Nephron progenitor cell (in vitro differentiated cells): Measurements from ENCODE around the gene KCNQ1.
A peak's percentile ranks its signal among the peaks of the same experiment; 100 is the strongest.

Experiments used
- DNase-seq: peaks from one replicate; pipeline ENCODE4 v3.0.0; 2021
- H3K27ac Mint-ChIP-seq: 2 replicates; pipeline ENCODE4 v1.8.0; 2021; ENCODE audit warnings: mild to moderate bottlenecking, moderate library complexity, mixed read lengths
- H3K27me3 Mint-ChIP-seq: 2 replicates; pipeline ENCODE4 v1.8.0; 2021; ENCODE audit warnings: mild to moderate bottlenecking, low read depth, mixed read lengths; ENCODE audit not compliant: poor library complexity
- H3K36me3 Mint-ChIP-seq: 2 replicates; pipeline ENCODE4 v1.8.0; 2021; ENCODE audit warnings: low read depth, mixed read lengths
- H3K4me1 Mint-ChIP-seq: 2 replicates; pipeline ENCODE4 v1.8.0; 2021; ENCODE audit warnings: mixed read lengths
- H3K4me3 Mint-ChIP-seq: 2 replicates; pipeline ENCODE4 v1.8.0; 2021; ENCODE audit warnings: mild to moderate bottlenecking, moderate library complexity, mixed read lengths
- H3K9me3 Mint-ChIP-seq: 2 replicates; pipeline ENCODE4 v1.8.0; 2021; ENCODE audit warnings: mild to moderate bottlenecking, moderate library complexity, mixed read lengths
- TF ChIP-seq, protein P1 (sequence below): fragments of 200-600 bp; sonication (generic); IDR thresholded peaks from 2 replicates; pipeline ENCODE4 v1.5.0; 2021; ENCODE audit warnings: antibody characterized with exemption

Gene KCNQ1

DNA sequence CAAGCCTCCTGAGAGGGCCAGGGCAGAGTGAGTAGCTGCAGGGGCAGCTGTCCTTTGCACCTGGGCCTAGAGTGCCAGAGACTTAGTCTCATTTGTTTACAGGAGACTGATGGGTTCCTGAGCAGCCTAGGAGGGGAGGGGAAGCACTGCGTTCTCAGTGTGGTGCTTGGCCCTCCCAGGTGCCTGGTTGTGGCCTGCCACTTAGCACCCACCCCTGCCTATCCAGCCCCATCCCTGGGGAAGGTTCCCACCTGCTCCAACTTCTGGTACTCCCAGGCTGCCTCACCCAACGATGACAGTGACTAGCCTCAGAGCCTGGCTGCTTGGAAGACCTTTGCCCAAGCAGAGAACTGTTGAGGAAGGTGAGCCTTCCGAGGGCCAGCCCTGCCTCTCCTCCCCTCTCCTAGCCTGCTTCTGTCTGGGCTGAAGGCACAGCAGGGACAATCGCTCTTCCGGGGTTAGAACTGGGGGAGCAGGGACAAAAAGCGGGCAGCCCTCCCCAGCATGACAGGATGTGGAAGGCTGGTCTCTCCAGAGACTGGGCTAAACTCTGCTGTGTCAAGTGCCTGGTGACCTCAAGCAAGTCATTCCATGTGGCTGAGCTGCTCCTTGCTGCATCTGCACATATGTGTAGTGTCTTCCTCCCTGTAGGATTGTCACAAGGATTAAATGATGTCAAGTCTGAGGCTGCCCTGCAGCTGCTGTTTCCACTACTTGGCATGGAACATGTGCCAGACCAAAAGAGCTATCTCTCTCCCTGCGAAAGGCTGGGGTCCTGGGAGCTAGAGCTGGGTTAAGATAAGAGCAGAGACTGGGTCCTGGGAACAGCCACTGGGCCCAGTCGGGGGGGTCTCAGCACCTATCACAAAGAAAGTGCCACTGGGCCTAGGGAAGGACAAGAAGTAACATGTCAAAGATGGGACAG, 245.1 kb downstream of the KCNQ1 start:
- H3K4me1 Mint-ChIP-seq: peaks cover 76% of the 10 kb centered on the region
- TF ChIP-seq, protein P1, sequence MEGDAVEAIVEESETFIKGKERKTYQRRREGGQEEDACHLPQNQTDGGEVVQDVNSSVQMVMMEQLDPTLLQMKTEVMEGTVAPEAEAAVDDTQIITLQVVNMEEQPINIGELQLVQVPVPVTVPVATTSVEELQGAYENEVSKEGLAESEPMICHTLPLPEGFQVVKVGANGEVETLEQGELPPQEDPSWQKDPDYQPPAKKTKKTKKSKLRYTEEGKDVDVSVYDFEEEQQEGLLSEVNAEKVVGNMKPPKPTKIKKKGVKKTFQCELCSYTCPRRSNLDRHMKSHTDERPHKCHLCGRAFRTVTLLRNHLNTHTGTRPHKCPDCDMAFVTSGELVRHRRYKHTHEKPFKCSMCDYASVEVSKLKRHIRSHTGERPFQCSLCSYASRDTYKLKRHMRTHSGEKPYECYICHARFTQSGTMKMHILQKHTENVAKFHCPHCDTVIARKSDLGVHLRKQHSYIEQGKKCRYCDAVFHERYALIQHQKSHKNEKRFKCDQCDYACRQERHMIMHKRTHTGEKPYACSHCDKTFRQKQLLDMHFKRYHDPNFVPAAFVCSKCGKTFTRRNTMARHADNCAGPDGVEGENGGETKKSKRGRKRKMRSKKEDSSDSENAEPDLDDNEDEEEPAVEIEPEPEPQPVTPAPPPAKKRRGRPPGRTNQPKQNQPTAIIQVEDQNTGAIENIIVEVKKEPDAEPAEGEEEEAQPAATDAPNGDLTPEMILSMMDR: no peak
- no peaks in the 10 kb centered on the region for H3K9me3 Mint-ChIP-seq
- H3K36me3 Mint-ChIP-seq: peaks cover 4% of the 10 kb centered on the region
- H3K27ac Mint-ChIP-seq: no peak overlapping the region
- peaks cover 4% of the 10 kb centered on the region for H3K27me3 Mint-ChIP-seq
- no peak for DNase-seq
- peak overlapping the region; percentile 22 for H3K4me3 Mint-ChIP-seq

DNA sequence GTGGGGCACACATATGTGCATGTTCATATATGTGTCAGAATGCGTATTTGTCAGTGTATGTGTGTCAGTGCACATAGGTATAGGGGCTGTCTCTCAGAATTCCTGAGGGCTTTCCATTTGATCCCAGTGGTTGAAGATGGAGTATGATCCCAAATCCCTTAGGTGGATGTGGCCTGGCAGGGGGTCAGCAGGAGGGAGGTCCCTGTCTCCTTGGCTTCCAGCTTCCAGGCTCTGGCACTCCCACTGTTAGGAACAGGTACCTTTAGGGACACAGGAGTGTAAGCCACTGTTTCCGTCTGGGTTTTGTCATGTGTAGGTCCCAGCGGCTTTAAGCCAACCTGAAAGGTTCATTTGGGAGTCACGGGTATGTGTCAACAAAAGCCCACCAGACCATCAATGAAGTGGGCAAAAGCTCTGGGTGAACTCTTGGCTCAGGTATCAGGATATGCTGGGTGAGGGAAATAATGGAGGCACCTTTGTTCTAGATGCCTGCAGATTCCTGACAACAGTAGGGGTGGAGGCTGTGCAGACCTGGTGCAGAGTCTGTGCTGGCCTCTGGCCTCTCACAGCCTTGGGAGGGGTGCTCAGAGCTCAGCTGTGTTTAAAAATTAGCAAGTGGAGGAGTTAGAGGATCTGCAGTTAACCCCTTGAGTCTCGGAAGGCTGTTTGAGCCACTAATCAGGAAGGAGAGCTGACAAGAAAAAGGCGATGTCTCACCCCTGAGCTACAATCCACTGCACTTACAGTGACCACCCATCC, 246.0 kb downstream of the KCNQ1 start:
- peaks cover 10% of the 10 kb centered on the region for H3K36me3 Mint-ChIP-seq
- peaks cover 85% of the 10 kb centered on the region for H3K4me1 Mint-ChIP-seq
- no peaks in the 10 kb centered on the region for H3K9me3 Mint-ChIP-seq
- no peak overlapping the region for H3K27ac Mint-ChIP-seq
- peak overlapping the region; percentile 29 for H3K4me3 Mint-ChIP-seq
- H3K27me3 Mint-ChIP-seq: peaks cover 4% of the 10 kb centered on the region
- TF ChIP-seq, protein P1: no peak
- DNase-seq: no peak

DNA sequence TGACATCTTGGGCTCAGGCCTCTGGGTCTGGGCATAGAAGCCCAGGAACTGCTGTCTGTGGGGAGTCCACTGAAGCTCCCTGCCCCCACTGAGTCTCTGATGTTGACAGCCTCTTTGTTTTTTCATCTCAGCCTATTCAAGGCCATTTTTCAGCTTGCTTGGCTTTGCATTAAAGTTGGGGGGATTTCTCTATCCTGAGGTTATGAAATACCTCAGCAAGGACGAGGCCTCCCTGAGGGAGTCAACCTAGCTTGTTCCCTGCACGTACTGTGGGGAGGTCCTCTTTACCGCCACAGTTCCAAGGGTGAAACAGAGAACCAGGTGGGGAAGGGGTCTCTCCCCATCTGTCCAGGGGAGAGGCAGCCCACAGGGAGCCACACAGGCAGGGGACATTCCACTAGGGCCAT, 246.6 kb downstream of the KCNQ1 start:
- H3K4me3 Mint-ChIP-seq: no peak overlapping the region
- no peak overlapping the region for H3K27ac Mint-ChIP-seq
- peaks cover 6% of the 10 kb centered on the region for H3K27me3 Mint-ChIP-seq
- DNase-seq: no peak
- TF ChIP-seq, protein P1: no peak
- H3K36me3 Mint-ChIP-seq: peaks cover 13% of the 10 kb centered on the region
- peaks cover 91% of the 10 kb centered on the region for H3K4me1 Mint-ChIP-seq
- H3K9me3 Mint-ChIP-seq: no peaks in the 10 kb centered on the region

DNA sequence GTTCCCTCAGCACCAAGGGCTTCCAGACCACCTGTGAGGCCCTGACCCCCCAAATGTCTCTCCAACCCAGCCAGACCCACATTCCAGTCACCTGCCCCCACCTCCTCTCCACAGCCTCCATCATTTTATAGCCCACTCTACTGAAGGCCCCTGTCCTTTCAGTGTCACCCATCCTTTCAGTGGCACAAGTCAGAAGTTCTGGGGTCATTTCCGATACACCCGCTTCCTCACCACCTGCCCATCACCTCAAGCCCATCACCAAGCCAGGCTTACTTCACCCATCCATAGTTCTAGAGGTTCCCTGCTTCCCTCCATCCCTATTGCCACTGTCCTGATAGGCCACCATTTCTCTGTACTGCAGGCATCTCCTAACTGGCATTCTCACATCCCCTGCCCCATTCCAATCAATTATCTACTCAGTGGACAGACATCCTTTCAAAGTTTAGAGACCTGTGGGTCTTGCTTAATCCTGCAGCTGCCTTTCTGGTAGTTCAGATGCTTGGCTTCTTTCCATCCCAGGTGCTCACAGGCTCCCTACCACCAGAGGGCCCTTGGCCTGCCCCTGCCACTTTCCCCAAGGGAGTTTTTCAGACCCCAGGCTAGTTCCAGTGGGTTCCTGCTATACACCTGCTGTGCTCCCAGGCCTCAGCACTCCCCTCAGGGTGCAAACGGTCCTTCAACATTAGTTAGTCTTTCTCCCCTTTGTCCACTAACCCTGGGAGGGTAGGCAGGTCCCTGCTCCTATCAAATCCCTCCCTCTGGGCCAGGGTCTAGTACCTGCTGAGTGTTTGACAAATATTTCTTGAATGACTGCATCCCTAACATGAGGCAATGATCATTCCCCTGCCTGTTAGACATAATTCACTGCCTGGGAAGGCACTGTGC, 247.4 kb downstream of the KCNQ1 start:
- Mint-ChIP-seq H3K36me3 (peaks cover 19% of the 10 kb centered on the region), H3K4me3 (peak overlapping the region; percentile 29), H3K4me1 (peaks cover 100% of the 10 kb centered on the region), H3K27me3 (peaks cover 6% of the 10 kb centered on the region), H3K9me3 (no peaks in the 10 kb centered on the region), H3K27ac (peak overlapping the region; percentile 87)
- no peak for DNase-seq
- TF ChIP-seq, protein P1: no peak

DNA sequence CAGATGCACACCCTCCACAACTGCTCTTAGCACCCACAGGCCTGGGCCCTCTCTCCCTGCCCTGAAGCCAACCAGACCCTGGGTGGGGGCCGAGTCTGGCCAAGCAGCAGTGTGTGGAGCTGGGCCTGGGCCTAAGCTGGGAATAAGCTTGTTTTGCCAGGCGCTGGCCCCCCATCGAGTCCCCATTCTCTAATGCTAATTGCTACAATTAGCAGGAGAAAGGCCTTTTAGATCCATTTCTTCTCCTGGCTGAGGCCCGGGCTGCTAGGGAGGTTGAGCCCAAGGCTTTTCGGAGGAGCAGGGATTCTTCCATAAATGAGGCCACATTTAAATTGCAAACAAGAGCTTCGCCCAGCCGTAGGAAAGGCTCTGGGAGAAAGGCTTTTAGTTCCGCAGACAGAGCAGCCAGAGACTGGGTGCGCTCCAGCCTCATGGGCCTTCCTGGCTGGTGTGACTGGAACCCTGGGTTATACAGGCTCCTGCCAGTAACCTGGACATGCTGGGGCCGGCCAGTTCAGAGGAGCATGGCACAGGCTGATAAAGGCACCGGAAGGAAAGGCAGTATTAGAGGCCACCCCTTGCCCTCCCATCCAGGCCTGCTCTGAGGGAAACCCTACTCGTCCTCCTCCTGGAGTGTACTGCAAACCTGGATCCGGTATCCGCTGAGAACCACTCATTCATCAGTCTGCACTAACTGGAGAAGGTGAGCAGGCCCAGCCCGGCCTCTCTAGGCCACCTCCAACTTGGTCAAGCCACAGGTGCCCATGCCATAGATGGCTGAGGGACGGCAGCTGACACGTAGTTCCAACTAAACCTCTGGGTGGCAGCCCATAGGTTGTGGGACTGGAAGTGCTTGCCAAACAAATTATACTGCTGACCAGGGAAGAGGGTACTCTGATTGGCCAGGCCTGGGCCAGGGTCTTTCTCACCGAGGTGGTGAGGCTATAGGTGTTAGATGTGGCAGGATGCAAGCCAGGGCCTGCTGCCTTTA, 248.8 kb downstream of the KCNQ1 start:
- Mint-ChIP-seq H3K4me3 (peak overlapping the region; percentile 35), H3K9me3 (peaks cover 5% of the 10 kb centered on the region), H3K4me1 (peaks cover 100% of the 10 kb centered on the region), H3K27me3 (peaks cover 6% of the 10 kb centered on the region), H3K36me3 (peaks cover 23% of the 10 kb centered on the region), H3K27ac (no peak overlapping the region)
- no peak for DNase-seq
- TF ChIP-seq, protein P1: no peak
